GM19463 (cell line): ENCODE data around the gene FERMT3.
"Not testable (repeated sequence)": the region's sequence is repeated elsewhere in the genome, so short reads cannot be mapped to it uniquely, and the experiment has no call there.

Source experiments
- ATAC-seq: cut with Tn5 transposase; IDR thresholded peaks from one replicate; pipeline ENCODE4 v1.9.1; 2021; ENCODE audit warnings: mild to moderate bottlenecking, moderate library complexity; ENCODE audit not compliant: unreplicated experiment

The FERMT3 gene

GRCh38 chr11:64206457-64207255, at the start of gene FERMT3:
TSS of gene FERMT3 (plus strand) at chr11:64206721. CDS start at chr11:64207365, 644 bp downstream.
- ATAC-seq, result peak; percentile 48

- ATAC-seq, result no peak
These were observed 48.7 kb upstream of the FERMT3 start for GRCh38 chr11:64157631-64158394.

GRCh38 chr11:64161037-64161436, 45.5 kb upstream of the FERMT3 start:
- no peak for ATAC-seq

GRCh38 chr11:64162769-64163168, 43.8 kb upstream of the FERMT3 start:
- ATAC-seq, result not testable (repeated sequence)

GRCh38 chr11:64163951-64164350, 42.6 kb upstream of the FERMT3 start:
- ATAC-seq, result no peak

- ATAC-seq, result no peak
These were observed 41.9 kb upstream of the FERMT3 start for GRCh38 chr11:64164392-64165312.

- ATAC-seq, result no peak
These were observed 41.1 kb upstream of the FERMT3 start for GRCh38 chr11:64165481-64165841.

- ATAC-seq, result peak; percentile 90
These were observed 40.5 kb upstream of the FERMT3 start, which contains the start of gene MACROD1 for GRCh38 chr11:64165842-64166635. TSS of gene MACROD1 (minus strand) at chr11:64166113. CDS start at chr11:64165994, 119 bp downstream.

- no peak for ATAC-seq
These were observed 36.1 kb upstream of the FERMT3 start for GRCh38 chr11:64170419-64170818.

GRCh38 chr11:64173616-64174355, 32.7 kb upstream of the FERMT3 start:
- no peak for ATAC-seq

GRCh38 chr11:64176751-64177150, 29.8 kb upstream of the FERMT3 start:
- no peak for ATAC-seq

GRCh38 chr11:64178203-64178602, 28.3 kb upstream of the FERMT3 start:
- ATAC-seq, result no peak

- no peak for ATAC-seq
These were observed 27.4 kb upstream of the FERMT3 start for GRCh38 chr11:64178951-64179639.

- no peak for ATAC-seq
These were observed 25.6 kb upstream of the FERMT3 start for GRCh38 chr11:64180891-64181290.

GRCh38 chr11:64181506-64182411, 24.8 kb upstream of the FERMT3 start:
- no peak for ATAC-seq

- ATAC-seq, result no peak
These were observed 22.6 kb upstream of the FERMT3 start for GRCh38 chr11:64183890-64184289.

GRCh38 chr11:64185175-64185692, 21.3 kb upstream of the FERMT3 start:
- ATAC-seq, result peak; percentile 10
